UCSD-AML1 (cell line): Measurements from ENCODE around the gene RING1.

Source experiments
- DNase-seq: peaks from one replicate; lab custom pipeline; 2025; ENCODE audit not compliant: unreplicated experiment; lab: John Stamatoyannopoulos, UW

The RING1 gene

DNA sequence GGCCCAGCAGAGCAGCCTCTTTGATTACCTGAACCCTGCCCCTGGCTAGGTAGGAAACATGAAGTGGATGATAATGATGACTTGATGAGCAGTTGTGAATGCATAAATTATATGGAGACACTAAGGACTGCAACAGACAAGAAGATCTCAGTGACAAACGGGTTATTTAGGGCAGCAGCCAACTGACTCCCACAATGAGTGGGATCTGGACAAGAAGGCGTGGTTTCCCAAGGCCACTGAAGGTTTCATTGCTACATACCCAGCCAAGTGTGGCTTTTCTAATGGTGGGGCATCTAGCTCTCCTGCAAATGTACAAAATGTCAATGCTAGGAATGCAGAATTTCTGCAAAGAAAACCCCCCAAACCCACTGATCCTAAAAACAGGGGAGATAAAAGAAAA lies 29.4 kb downstream of the RING1 start:
- DNase-seq, result no peak

- DNase-seq, result no peak
Observed at GRCh38 chr6:33241968-33242367, 33.7 kb downstream of the RING1 start.

- no peak for DNase-seq
Observed at GRCh38 chr6:33243476-33243875, 35.2 kb downstream of the RING1 start.

DNA sequence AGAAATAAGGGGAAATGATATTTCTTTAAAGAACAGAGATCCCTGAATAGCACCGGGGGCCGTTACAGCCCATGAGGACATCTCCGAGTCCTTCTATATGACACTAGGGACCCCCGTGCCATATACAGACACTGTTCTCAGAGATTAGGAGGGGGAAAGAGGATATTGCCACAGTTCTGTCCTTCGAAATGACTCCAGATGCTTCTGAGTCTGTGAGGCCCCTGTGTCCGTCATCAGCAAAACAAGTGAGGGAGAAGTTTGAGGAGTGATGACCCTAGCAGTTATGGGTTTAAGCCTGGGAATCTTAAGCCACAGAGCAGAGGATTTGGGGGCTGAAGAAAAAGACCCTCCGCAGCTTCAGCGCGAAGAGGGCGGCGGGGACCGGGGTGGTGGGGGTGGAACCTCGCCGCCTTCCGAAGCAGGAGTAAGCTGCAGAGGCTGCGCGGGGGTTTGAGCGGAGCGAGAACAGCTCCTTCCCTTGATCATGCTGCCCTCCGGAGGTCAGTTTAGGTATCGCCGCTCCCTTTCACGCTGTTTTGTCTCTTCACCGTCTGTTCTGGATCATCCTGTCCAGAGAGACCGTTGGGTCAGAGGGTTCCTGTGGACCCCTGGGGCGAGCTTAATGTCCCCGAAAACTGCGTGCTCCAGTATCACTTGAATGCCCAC lies 39.8 kb downstream of the RING1 start:
- DNase-seq, result peak; percentile 84

DNA sequence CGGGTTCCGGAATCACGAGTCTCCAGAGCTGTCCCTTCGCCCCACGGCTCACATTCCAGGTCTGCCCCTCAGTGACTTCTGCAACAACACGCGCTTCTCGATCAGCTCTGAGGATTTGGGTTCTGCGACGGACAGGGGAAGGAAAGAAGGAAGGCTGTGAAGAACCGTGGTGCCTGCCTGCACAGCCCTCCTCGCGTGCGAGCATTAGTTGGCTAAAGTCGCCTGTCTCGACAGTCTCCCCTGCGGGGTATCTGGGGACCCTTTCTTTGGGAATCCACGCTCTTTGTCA lies 40.3 kb downstream of the RING1 start:
- no peak for DNase-seq

GRCh38 chr6:33248932-33249731 lies 40.8 kb downstream of the RING1 start:
- DNase-seq, result peak; percentile 100

- DNase-seq, result no peak
Observed at GRCh38 chr6:33249732-33250630, 41.7 kb downstream of the RING1 start.

- DNase-seq, result no peak
Observed at GRCh38 chr6:33250731-33251130, 42.4 kb downstream of the RING1 start.

GRCh38 chr6:33251395-33252012 lies 43.2 kb downstream of the RING1 start:
- no peak for DNase-seq

GRCh38 chr6:33252759-33253158 lies 44.5 kb downstream of the RING1 start:
- no peak for DNase-seq

DNA sequence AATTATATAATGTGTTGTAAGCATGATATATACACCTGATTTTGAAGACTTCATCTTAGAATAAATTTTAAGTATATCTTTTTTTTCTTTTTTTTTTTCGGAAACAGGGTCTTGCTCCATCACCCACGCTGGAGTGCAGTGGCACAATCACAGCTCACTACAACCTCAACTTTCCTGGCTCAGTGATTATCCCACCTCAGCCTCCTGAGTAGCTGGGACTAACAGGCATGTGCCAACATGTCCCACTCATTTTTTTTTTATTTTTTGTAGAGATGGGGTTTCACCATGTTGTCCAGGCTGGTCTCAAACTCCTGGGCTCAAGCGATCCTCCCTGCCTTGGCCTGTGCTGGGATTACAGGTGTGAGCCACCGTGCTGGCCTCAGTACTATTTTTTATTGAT lies 46.3 kb downstream of the RING1 start:
- no peak for DNase-seq

- DNase-seq, result no peak
Observed at GRCh38 chr6:33259032-33259431, 50.7 kb downstream of the RING1 start.
